IMR-90 (cell line): ENCODE data around the gene DBP. TPM values are rescaled to one million over a fixed set of nuclear protein-coding genes. Genes with fewer than 3 reads are reported as not detected.

Source experiments
- ATAC-seq: fragments of 200-7000 bp; cut with Tn5 transposase; 2 replicates; pipeline ENCODE4 v1.9.1; 2020; ENCODE audit warnings: low read depth, mild to moderate bottlenecking, moderate library complexity
- BruUV-seq: library from RNA; stranded (reverse); fragments of 400-500 nt; replicated peaks from 2 replicates; lab custom pipeline; 2021; lab: Mats Ljungman, UMichigan
- CTCF ChIA-PET: fragments of 300-600 bp; formaldehyde crosslinking; extraction: SDS; loops from one replicate; lab custom pipeline; 2021; ENCODE audit warnings: antibody characterized with exemption; lab: Yijun Ruan, JAX
- POLR2A ChIA-PET: fragments of 300-600 bp; sonication (Branson Sonifier 250); formaldehyde crosslinking; loops from one replicate; lab custom pipeline; 2022; ENCODE audit warnings: antibody characterized with exemption; ENCODE audit not compliant: unreplicated experiment; lab: Charles Lee
- DNase-seq: peaks from one replicate; pipeline ENCODE4 v3.0.0; 2013
- H2AFZ ChIP-seq: replicated peaks from 2 replicates; pipeline ENCODE3; 2013; ENCODE audit warnings: low read length, mild to moderate bottlenecking; ENCODE audit not compliant: poor library complexity
- H2AK5ac ChIP-seq: 2 replicates; pipeline ENCODE4 v1.6.1; 2013; ENCODE audit warnings: low read depth, low read length, inconsistent platforms
- H2AK9ac ChIP-seq: replicated peaks from 2 replicates; pipeline ENCODE3; 2013; ENCODE audit warnings: mild to moderate bottlenecking, low read depth, low read length, moderate library complexity; ENCODE audit not compliant: poor library complexity
- H2BK120ac ChIP-seq: 2 replicates; pipeline ENCODE4 v1.6.1; 2013; ENCODE audit warnings: low read depth, low read length, inconsistent platforms
- H2BK15ac ChIP-seq: 3 replicates; pipeline ENCODE4 v1.6.1; 2013; ENCODE audit warnings: low read depth, low read length, inconsistent platforms
- H2BK20ac ChIP-seq: 2 replicates; pipeline ENCODE4 v1.6.1; 2013; ENCODE audit warnings: low read depth, mild to moderate bottlenecking, inconsistent platforms, low read length, moderate library complexity
- H2BK5ac ChIP-seq: 2 replicates; pipeline ENCODE4 v1.6.1; 2013; ENCODE audit warnings: mild to moderate bottlenecking, low read depth, low read length, inconsistent platforms; ENCODE audit not compliant: poor library complexity, severe bottlenecking
- H3K14ac ChIP-seq: replicated peaks from 2 replicates; pipeline ENCODE4 v1.6.1; 2013; ENCODE audit warnings: low read depth, low read length, inconsistent platforms
- H3K18ac ChIP-seq: 2 replicates; pipeline ENCODE4 v1.6.1; 2013; ENCODE audit warnings: low read depth, low read length, control low read depth
- H3K23ac ChIP-seq: 2 replicates; pipeline ENCODE4 v1.6.1; 2013; ENCODE audit warnings: low read depth, low read length, inconsistent platforms
- H3K27ac ChIP-seq: 2 replicates; pipeline ENCODE4 v1.5.1; 2013; ENCODE audit warnings: mild to moderate bottlenecking, control low read depth, low read length; ENCODE audit not compliant: insufficient read depth
- H3K27me3 ChIP-seq: 2 replicates; pipeline ENCODE4 v1.6.1; 2013; ENCODE audit warnings: low read length; ENCODE audit not compliant: control insufficient read depth, insufficient read depth
- H3K36me3 ChIP-seq: 2 replicates; pipeline ENCODE4 v1.6.1; 2013; ENCODE audit warnings: low read length, mixed read lengths; ENCODE audit not compliant: control insufficient read depth, insufficient read depth
- H3K4ac ChIP-seq: 2 replicates; pipeline ENCODE4 v1.6.1; 2013; ENCODE audit warnings: low read depth, low read length, inconsistent platforms
- H3K4me1 ChIP-seq: 2 replicates; pipeline ENCODE4 v1.6.1; 2013; ENCODE audit warnings: low read length, mixed read lengths; ENCODE audit not compliant: control insufficient read depth, insufficient read depth
- H3K4me2 ChIP-seq: 2 replicates; pipeline ENCODE4 v1.6.1; 2013; ENCODE audit warnings: low read depth, mild to moderate bottlenecking, control low read depth, low read length, moderate library complexity
- H3K4me3 ChIP-seq: 2 replicates; pipeline ENCODE4 v1.5.1; 2013; ENCODE audit warnings: low read depth, mild to moderate bottlenecking, control low read depth, low read length, moderate library complexity; ENCODE audit not compliant: insufficient read depth
- H3K56ac ChIP-seq: 2 replicates; pipeline ENCODE4 v1.6.1; 2013; ENCODE audit warnings: low read length, inconsistent platforms; ENCODE audit not compliant: insufficient read depth; ENCODE audit errors: extremely low read depth
- H3K79me1 ChIP-seq, 2 experiments: 2 replicates each; pipeline ENCODE4 v1.6.1; 2013; ENCODE audit warnings: low read length in 2 of 2, inconsistent platforms in 1 of 2, low read depth in 1 of 2
- H3K9ac ChIP-seq: 2 replicates; pipeline ENCODE4 v1.6.1; 2013; ENCODE audit warnings: low read depth, low read length, control low read depth
- H3K9me1 ChIP-seq: 2 replicates; pipeline ENCODE4 v1.6.1; 2013; ENCODE audit warnings: low read length, inconsistent platforms; ENCODE audit not compliant: insufficient read depth
- H3K9me3 ChIP-seq: 2 replicates; pipeline ENCODE4 v1.6.1; 2013; ENCODE audit warnings: low read length; ENCODE audit not compliant: control insufficient read depth, insufficient read depth
- H4K20me1 ChIP-seq: 2 replicates; pipeline ENCODE4 v1.6.1; 2013; ENCODE audit warnings: low read length, inconsistent platforms; ENCODE audit not compliant: insufficient read depth
- H4K5ac ChIP-seq: 2 replicates; pipeline ENCODE4 v1.6.1; 2013; ENCODE audit warnings: mild to moderate bottlenecking, low read depth, low read length, control low read depth
- H4K8ac ChIP-seq, 2 experiments: 2 replicates each; pipeline ENCODE4 v1.6.1; 2013; ENCODE audit warnings: low read depth in 2 of 2, low read length in 2 of 2, control low read depth in 1 of 2, inconsistent platforms in 1 of 2
- H4K91ac ChIP-seq: 2 replicates; pipeline ENCODE4 v1.6.1; 2013; ENCODE audit warnings: low read depth, low read length, inconsistent platforms; ENCODE audit not compliant: insufficient read depth
- CTCF ChIP-seq: conservative IDR thresholded peaks from 2 replicates; pipeline ENCODE4 v1.5.1; 2012; ENCODE audit warnings: mild to moderate bottlenecking, low read depth, low read length, improper control_type of control experiment
- MAZ ChIP-seq: IDR thresholded peaks from 2 replicates; pipeline ENCODE4 v1.6.1; 2012; ENCODE audit warnings: low read depth, mild to moderate bottlenecking, low read length, improper control_type of control experiment, moderate library complexity, borderline replicate concordance
- RAD21 ChIP-seq: IDR thresholded peaks from 2 replicates; pipeline ENCODE4 v1.6.1; 2012; ENCODE audit warnings: low read length, improper control_type of control experiment
- RFX5 ChIP-seq: IDR thresholded peaks from 2 replicates; pipeline ENCODE4 v1.8.0; 2012; ENCODE audit warnings: low read depth, mild to moderate bottlenecking, low read length, moderate library complexity
- WGBS, 2 experiments: methylation state at CpG; one replicate each; pipeline versions ENCODE4 v1.1.5 to v1.1.7; 2013; ENCODE audit warnings: missing lambda C conversion rate in 2 of 2; ENCODE audit not compliant: insufficient read length in 1 of 2; ENCODE audit errors: extremely low coverage in 2 of 2; 5-methylcytosine and 5-hydroxymethylcytosine counted together
- dilution Hi-C: fragments of 300-500 bp; cut with HindIII; formaldehyde crosslinking; loops from one replicate; pipeline ENCODE4 v1.14.3; 2018; ENCODE audit warnings: low sequenced_read_pairs; ENCODE audit not compliant: unreplicated experiment
- in situ Hi-C: fragments of 300-500 bp; cut with MboI; formaldehyde crosslinking; loops from 3 replicates; pipeline ENCODE4 v1.14.3; 2019; ENCODE audit warnings: low sequenced_read_pairs, inconsistent platforms, mixed read lengths
- intact Hi-C: fragments of 100-400 bp; cut with micrococcal nuclease; formaldehyde crosslinking; loops from 2 replicates; pipeline ENCODE4 v1.10.0; 2022
- polyA plus RNA-seq, 3 experiments: library from polyadenylated mRNA; depleted of rRNA; stranded (reverse); fragments of >200 nt; gene quantifications; 2 replicates each; pipeline ENCODE4 v1.2.3, GENCODE V29; 2012; ENCODE audit warnings: low replicate concordance in 1 of 3
- total RNA-seq: library from RNA; depleted of rRNA; stranded (reverse); fragments of >200 nt; gene quantifications from 2 replicates; pipeline ENCODE4 v1.2.3, GENCODE V29; 2012

The DBP gene
- total and polyA plus RNA-seq, 2 of the 4 experiments (the other 2 are of a cell fraction): 3.0 to 3.6 TPM

- no peaks in the 10 kb centered on the region for H3K4me1 ChIP-seq
- no peak overlapping the region for H3K27ac ChIP-seq
- H3K23ac ChIP-seq: no peak overlapping the region
- 85% methylated on average over 28 of the region's 39 CpGs; no CpG with 5 or more reads in 1 of the 2 experiments for WGBS, 2 experiments
- intact Hi-C loops (no loop called here), in situ Hi-C loops (no loop called here), dilution Hi-C loops (no loop called here)
- POLR2A ChIA-PET: no interaction called here
- no peak overlapping the region for H2BK120ac ChIP-seq
- H2AFZ ChIP-seq: no peak overlapping the region
- ATAC-seq: no peak
- no peak overlapping the region for H4K91ac ChIP-seq
- no peak overlapping the region for H4K5ac ChIP-seq
- no peak overlapping the region for H2AK9ac ChIP-seq
- H3K4ac ChIP-seq: no peak overlapping the region
- no peak for DNase-seq
- no peak overlapping the region for H3K4me2 ChIP-seq
- no peak overlapping the region for H2AK5ac ChIP-seq
- no peak overlapping the region for H2BK5ac ChIP-seq
- no peaks in the 10 kb centered on the region for H3K9me3 ChIP-seq
- no TSS peak for BruUV-seq
- no peaks in the 10 kb centered on the region for H4K20me1 ChIP-seq
- H3K9ac ChIP-seq: no peak overlapping the region
- CTCF ChIA-PET: no interaction called here
- TF ChIP-seq MAZ (no peak), CTCF (no peak), RAD21 (no peak), RFX5 (no peak)
- H2BK15ac ChIP-seq: no peak overlapping the region
- H3K56ac ChIP-seq: no peak overlapping the region
- H3K27me3 ChIP-seq: peaks cover 16% of the 10 kb centered on the region
- no peak overlapping the region for H2BK20ac ChIP-seq
- H3K79me1 ChIP-seq: no peaks in the 10 kb centered on the region
- no peaks in the 10 kb centered on the region for H3K9me1 ChIP-seq
- no peaks in the 10 kb centered on the region for H3K36me3 ChIP-seq
- H4K8ac ChIP-seq: no peak overlapping the region
- H3K4me3 ChIP-seq: no peak overlapping the region
- no peak overlapping the region for H3K14ac ChIP-seq
- H3K18ac ChIP-seq: no peak overlapping the region
These were observed 40.3 kb downstream of the DBP start for GRCh38 chr19:48596679-48597465.
